KOPT-K1 (cell line): ENCODE results near the gene PPP2R5C.
"Not testable (repeated sequence)": the region's sequence is repeated elsewhere in the genome, so short reads cannot be mapped to it uniquely, and the experiment has no call there.

Experiments
- H3K27ac ChIP-seq: fragments of 200-600 bp; sonication (generic); 2 replicates; pipeline ENCODE4 v1.5.1; 2016; ENCODE audit warnings: antibody characterized with exemption, mild to moderate bottlenecking, low read depth, low read length; ENCODE audit not compliant: poor library complexity, severe bottlenecking
- H3K36me3 ChIP-seq: fragments of 200-600 bp; sonication (generic); 2 replicates; pipeline ENCODE4 v1.5.1; 2017; ENCODE audit warnings: antibody characterized with exemption, mild to moderate bottlenecking, low read length, moderate library complexity; ENCODE audit not compliant: insufficient read depth
- H3K9me3 ChIP-seq: fragments of 200-600 bp; sonication (generic); 2 replicates; pipeline ENCODE4 v1.5.1; 2017; ENCODE audit warnings: antibody characterized with exemption, low read length, mild to moderate bottlenecking; ENCODE audit not compliant: insufficient read depth, poor library complexity, severe bottlenecking

Gene PPP2R5C

GRCh38 chr14:101780390-101780789 lies 18.9 kb downstream of the PPP2R5C start:
- Histone ChIP-seq H3K27ac (no peak overlapping the region), H3K36me3 (no peaks in the 10 kb centered on the region), H3K9me3 (peaks cover 5% of the 10 kb centered on the region)

GRCh38 chr14:101780887-101781239 lies 19.4 kb downstream of the PPP2R5C start:
- Histone ChIP-seq H3K9me3 (peaks cover 5% of the 10 kb centered on the region), H3K36me3 (no peaks in the 10 kb centered on the region), H3K27ac (no peak overlapping the region)

- Histone ChIP-seq H3K36me3 (no peaks in the 10 kb centered on the region), H3K27ac (no peak overlapping the region), H3K9me3 (peaks cover 5% of the 10 kb centered on the region)
Observed at GRCh38 chr14:101781240-101782061, 19.9 kb downstream of the PPP2R5C start.

GRCh38 chr14:101783260-101784016 lies 21.9 kb downstream of the PPP2R5C start:
- Histone ChIP-seq H3K9me3 (no peaks in the 10 kb centered on the region), H3K36me3 (no peaks in the 10 kb centered on the region), H3K27ac (no peak overlapping the region)

GRCh38 chr14:101784631-101785030 lies 23.1 kb downstream of the PPP2R5C start:
- Histone ChIP-seq H3K36me3 (no peaks in the 10 kb centered on the region), H3K27ac (no peak overlapping the region), H3K9me3 (no peaks in the 10 kb centered on the region)

- Histone ChIP-seq H3K36me3 (no peaks in the 10 kb centered on the region), H3K9me3 (no peaks in the 10 kb centered on the region), H3K27ac (no peak overlapping the region)
Observed at GRCh38 chr14:101788016-101788635, 26.6 kb downstream of the PPP2R5C start.

- Histone ChIP-seq H3K36me3 (no peaks in the 10 kb centered on the region), H3K9me3 (peaks cover 9% of the 10 kb centered on the region), H3K27ac (no peak overlapping the region)
Observed at GRCh38 chr14:101789222-101789621, 27.7 kb downstream of the PPP2R5C start.

GRCh38 chr14:101790232-101790631 lies 28.7 kb downstream of the PPP2R5C start:
- Histone ChIP-seq H3K9me3 (peaks cover 12% of the 10 kb centered on the region), H3K36me3 (no peaks in the 10 kb centered on the region), H3K27ac (no peak overlapping the region)

- H3K36me3 ChIP-seq, result no peaks in the 10 kb centered on the region
- peaks cover 12% of the 10 kb centered on the region for H3K9me3 ChIP-seq
- H3K27ac ChIP-seq, result peak overlapping the region; percentile 45
Observed at GRCh38 chr14:101791919-101792572, 30.5 kb downstream of the PPP2R5C start.

- Histone ChIP-seq H3K9me3 (peaks cover 12% of the 10 kb centered on the region), H3K27ac (no peak overlapping the region), H3K36me3 (no peaks in the 10 kb centered on the region)
Observed at GRCh38 chr14:101796016-101796415, 34.5 kb downstream of the PPP2R5C start.

GRCh38 chr14:101796479-101796878 lies 35.0 kb downstream of the PPP2R5C start:
- H3K9me3 ChIP-seq, result peaks cover 12% of the 10 kb centered on the region
- H3K36me3 ChIP-seq, result no peaks in the 10 kb centered on the region
- no peak overlapping the region for H3K27ac ChIP-seq

GRCh38 chr14:101797856-101798255 lies 36.3 kb downstream of the PPP2R5C start:
- no peak overlapping the region for H3K27ac ChIP-seq
- H3K9me3 ChIP-seq, result peaks cover 12% of the 10 kb centered on the region
- H3K36me3 ChIP-seq, result no peaks in the 10 kb centered on the region

- H3K27ac ChIP-seq, H3K9me3 ChIP-seq, H3K36me3 ChIP-seq: not testable (repeated sequence)
Observed at GRCh38 chr14:101804373-101804772, 42.9 kb downstream of the PPP2R5C start.

- H3K36me3 ChIP-seq, H3K9me3 ChIP-seq, H3K27ac ChIP-seq: not testable (repeated sequence)
Observed at GRCh38 chr14:101806252-101806651, 44.7 kb downstream of the PPP2R5C start.
